Gastroesophageal sphincter (tissue), 4 donors: ENCODE measurements around the gene NTMT1. TPM values are rescaled to one million over a fixed set of nuclear protein-coding genes. Genes with fewer than 3 reads are reported as not detected.
A peak's percentile ranks its signal among the peaks of the same experiment; 100 is the strongest.

Source experiments
- ATAC-seq: fragments of 150-250 bp; one replicate; pipeline ENCODE4 v1.9.1; 2016; ENCODE audit warnings: mild to moderate bottlenecking, moderate library complexity
- H3K27ac ChIP-seq, 4 donors: fragments of 200-600 bp; sonication (generic) in 3 of 4; 1 replicate in 3 of 4; 2 replicates in 1 of 4; pipeline ENCODE4 v1.5.1; 2016 to 2019
- H3K27me3 ChIP-seq: fragments of 200-600 bp; sonication (generic); one replicate; pipeline ENCODE4 v1.5.1; 2019
- H3K36me3 ChIP-seq, 2 donors: fragments of 200-600 bp; sonication (generic); one replicate each; pipeline ENCODE4 v1.5.1; 2019; ENCODE audit warnings: control low read depth in 1 of 2
- H3K4me1 ChIP-seq, 3 donors: fragments of 200-600 bp; sonication (generic); 1 replicate in 2 of 3; 2 replicates in 1 of 3; pipeline ENCODE4 v1.5.1; 2016 to 2019; ENCODE audit warnings: control low read depth in 2 of 3
- H3K4me3 ChIP-seq, 2 donors: fragments of 200-600 bp; sonication (generic); one replicate each; pipeline ENCODE4 v1.5.1; 2019; ENCODE audit warnings: mild to moderate bottlenecking in 1 of 2, moderate library complexity in 1 of 2
- H3K9me3 ChIP-seq, 3 donors: fragments of 200-600 bp; sonication (generic); one replicate each; pipeline ENCODE4 v1.5.1; 2017 to 2019; ENCODE audit warnings: control low read depth in 2 of 3
- EP300 ChIP-seq: sonication (generic); formaldehyde crosslinking; IDR thresholded peaks from one replicate; pipeline ENCODE4 v1.6.1; 2017; ENCODE audit warnings: antibody characterized with exemption, mild to moderate bottlenecking
- POLR2A ChIP-seq, 2 donors: fragments of 450-650 bp; IDR thresholded peaks; one replicate each; pipeline ENCODE4 v1.6.1; 2017; ENCODE audit warnings: antibody characterized with exemption in 2 of 2, mild to moderate bottlenecking in 2 of 2, moderate library complexity in 1 of 2
- POLR2AphosphoS5 ChIP-seq: sonication (generic); formaldehyde crosslinking; IDR thresholded peaks from one replicate; pipeline ENCODE4 v1.6.1; 2017; ENCODE audit warnings: antibody characterized with exemption
- WGBS, 2 donors: methylation state at CpG; one replicate each; pipeline ENCODE4 v1.1.5; 2018; ENCODE audit warnings: low coverage in 1 of 2; 5-methylcytosine and 5-hydroxymethylcytosine counted together
- total RNA-seq, 4 donors: library from RNA; depleted of rRNA; stranded (reverse); fragments of >200 nt; gene quantifications; one replicate each; pipeline ENCODE4 v1.1.0, GENCODE V29; 2016
- TF ChIP-seq, protein P1 (sequence below), 4 experiments: fragments of 200-600 bp in 2 of 4; fragments of 450-650 bp in 2 of 4; sonication (generic) in 1 of 4; IDR thresholded peaks; one replicate each; pipeline ENCODE4 v1.5.1; 2017 to 2019; ENCODE audit warnings: antibody characterized with exemption in 4 of 4, mild to moderate bottlenecking in 2 of 4, moderate library complexity in 2 of 4

The NTMT1 gene
- total RNA-seq, 4 donors from 2014 or later = 12.8 to 24.0 (median 21.8) TPM

DNA sequence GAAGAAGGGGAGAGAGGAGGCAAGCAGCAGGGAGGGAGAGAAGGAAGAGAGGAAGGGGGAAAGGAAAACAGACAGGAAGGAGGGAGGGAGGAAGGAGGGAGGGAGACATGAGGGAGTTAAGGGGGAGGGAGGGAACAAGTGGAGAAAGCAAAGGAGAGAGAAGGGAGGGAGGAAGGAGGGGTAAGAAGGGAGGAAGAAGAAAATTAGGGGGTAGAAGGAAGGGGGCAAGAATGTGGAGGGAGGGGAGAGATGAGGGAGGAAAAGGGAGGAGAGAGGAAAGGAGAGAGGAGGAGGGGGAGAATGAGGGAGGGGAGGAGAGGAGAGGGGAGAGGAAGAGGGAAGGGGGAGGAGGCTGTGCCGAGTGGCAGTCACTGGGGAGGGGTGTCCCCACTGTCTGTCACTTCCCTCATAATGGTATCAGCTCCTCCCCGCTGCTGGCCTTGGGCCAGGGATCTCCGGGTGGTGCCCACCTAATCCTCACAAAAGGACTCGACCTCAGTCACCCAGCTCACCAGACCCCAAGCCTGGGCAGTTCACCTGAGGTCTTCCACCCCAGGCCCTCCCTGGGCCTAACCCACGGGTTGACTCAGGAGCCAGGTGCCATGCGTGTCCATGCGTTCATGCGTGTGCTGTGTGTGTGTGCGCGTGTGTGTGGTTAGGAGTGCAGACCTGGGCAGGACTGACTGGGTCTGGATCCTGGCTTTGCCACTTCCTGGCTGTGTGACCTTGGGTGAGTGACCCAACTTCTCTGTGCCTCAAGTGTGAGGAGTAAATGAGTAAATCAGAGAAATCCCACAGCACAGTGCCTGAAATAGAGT lies 23.2 kb upstream of the NTMT1 start:
- Histone ChIP-seq H3K36me3 (no peaks in the 10 kb centered on the region), H3K4me1 (peaks cover 0 to 24% (median 11%) of the 10 kb centered on the region in 3 donors), H3K4me3 (no peak overlapping the region), H3K27ac (no peak overlapping the region), H3K9me3 (no peaks in the 10 kb centered on the region), H3K27me3 (no peaks in the 10 kb centered on the region)
- TF ChIP-seq EP300 = no peak
- TF ChIP-seq, protein P1, sequence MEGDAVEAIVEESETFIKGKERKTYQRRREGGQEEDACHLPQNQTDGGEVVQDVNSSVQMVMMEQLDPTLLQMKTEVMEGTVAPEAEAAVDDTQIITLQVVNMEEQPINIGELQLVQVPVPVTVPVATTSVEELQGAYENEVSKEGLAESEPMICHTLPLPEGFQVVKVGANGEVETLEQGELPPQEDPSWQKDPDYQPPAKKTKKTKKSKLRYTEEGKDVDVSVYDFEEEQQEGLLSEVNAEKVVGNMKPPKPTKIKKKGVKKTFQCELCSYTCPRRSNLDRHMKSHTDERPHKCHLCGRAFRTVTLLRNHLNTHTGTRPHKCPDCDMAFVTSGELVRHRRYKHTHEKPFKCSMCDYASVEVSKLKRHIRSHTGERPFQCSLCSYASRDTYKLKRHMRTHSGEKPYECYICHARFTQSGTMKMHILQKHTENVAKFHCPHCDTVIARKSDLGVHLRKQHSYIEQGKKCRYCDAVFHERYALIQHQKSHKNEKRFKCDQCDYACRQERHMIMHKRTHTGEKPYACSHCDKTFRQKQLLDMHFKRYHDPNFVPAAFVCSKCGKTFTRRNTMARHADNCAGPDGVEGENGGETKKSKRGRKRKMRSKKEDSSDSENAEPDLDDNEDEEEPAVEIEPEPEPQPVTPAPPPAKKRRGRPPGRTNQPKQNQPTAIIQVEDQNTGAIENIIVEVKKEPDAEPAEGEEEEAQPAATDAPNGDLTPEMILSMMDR (IDR thresholded peaks at IDR 0.05) = no peak
- TF ChIP-seq POLR2AphosphoS5 = no peak
- no peak for TF ChIP-seq POLR2A (IDR thresholded peaks at IDR 0.05)
- 14 to 26% methylated on average over 2 to 3 of the region's 10 CpGs for WGBS, 2 donors
- ATAC-seq = no peak

DNA sequence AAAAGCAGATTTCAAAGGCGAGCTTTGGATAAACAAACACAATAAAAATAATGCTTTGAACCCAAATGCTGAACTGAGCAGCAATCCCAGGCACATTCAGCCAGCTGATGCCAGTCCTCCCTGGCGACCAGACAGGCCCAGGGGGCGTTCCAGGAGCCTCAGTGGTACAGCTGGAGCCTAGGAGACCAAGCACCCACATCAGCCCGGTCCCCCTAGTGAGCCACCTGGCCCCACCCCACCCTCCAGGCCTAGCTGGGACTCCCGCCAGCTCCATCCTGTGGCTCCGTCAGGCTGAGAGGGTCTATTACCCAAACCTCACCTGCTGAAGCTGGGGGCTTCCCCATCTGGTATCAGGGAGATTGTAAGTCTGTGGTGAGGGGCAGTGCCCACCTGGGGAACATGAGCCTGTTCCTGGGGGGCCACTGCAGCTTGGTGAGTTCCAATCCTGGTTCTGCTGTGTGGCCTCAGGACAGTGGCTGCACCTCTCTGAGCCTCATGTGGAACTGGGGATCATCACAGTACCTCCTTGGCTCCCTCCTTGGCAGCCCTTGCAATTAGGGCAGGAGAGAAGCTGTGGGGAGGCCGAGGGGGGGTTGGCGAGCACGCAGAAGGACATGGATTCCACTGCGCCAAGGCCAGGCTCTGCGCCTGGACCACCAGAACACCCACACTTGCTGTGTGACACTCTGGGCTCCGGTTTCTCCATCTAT lies 21.8 kb upstream of the NTMT1 start:
- ATAC-seq = no peak
- H3K27ac ChIP-seq = no peak overlapping the region
- 68 to 80% methylated on average over 1 to 3 of the region's 12 CpGs for WGBS, 2 donors

DNA sequence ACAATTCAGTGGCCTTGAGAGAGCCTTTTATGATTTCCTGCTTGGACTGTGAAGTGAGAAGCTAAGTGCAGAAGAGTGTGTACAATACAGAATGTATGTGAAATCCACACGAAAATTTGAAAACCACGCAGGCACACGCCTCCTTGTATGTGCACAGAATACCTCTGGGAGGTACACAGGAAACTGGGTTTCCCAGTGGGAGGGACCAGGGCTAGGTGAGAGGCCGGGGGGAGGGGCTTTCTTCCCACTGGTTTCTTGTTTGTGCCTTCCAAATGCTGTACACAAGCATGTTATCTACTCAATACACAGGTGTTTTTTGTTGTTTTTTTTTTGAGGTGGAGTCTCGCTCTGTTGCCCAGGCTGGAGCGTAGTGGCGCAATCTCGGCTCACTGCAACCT lies 21.2 kb upstream of the NTMT1 start:
- 64 to 81% methylated on average over 4 to 8 of the region's 8 CpGs for WGBS, 2 donors
- no peak for TF ChIP-seq POLR2A (IDR thresholded peaks at IDR 0.05)
- TF ChIP-seq, protein P1 (IDR thresholded peaks at IDR 0.05) = no peak
- TF ChIP-seq EP300 = no peak
- no peaks in the 10 kb centered on the region for H3K36me3 ChIP-seq
- H3K27ac ChIP-seq = no peak overlapping the region
- H3K9me3 ChIP-seq = no peaks in the 10 kb centered on the region
- H3K27me3 ChIP-seq = no peaks in the 10 kb centered on the region
- ATAC-seq = no peak
- H3K4me3 ChIP-seq = no peak overlapping the region
- peaks cover 0 to 36% (median 25%) of the 10 kb centered on the region in 3 donors for H3K4me1 ChIP-seq

More for the DNA sequence above, 21.8 kb upstream of the NTMT1 start:
- TF ChIP-seq, protein P1 (IDR thresholded peaks at IDR 0.05) = no peak
- no peak for TF ChIP-seq POLR2AphosphoS5
- TF ChIP-seq EP300 = no peak
- TF ChIP-seq POLR2A (IDR thresholded peaks at IDR 0.05) = no peak
- H3K27me3 ChIP-seq = no peaks in the 10 kb centered on the region
- H3K9me3 ChIP-seq = no peaks in the 10 kb centered on the region
- H3K4me3 ChIP-seq = no peak overlapping the region
- H3K36me3 ChIP-seq = no peaks in the 10 kb centered on the region
- peaks cover 0 to 30% (median 19%) of the 10 kb centered on the region in 3 donors for H3K4me1 ChIP-seq

DNA sequence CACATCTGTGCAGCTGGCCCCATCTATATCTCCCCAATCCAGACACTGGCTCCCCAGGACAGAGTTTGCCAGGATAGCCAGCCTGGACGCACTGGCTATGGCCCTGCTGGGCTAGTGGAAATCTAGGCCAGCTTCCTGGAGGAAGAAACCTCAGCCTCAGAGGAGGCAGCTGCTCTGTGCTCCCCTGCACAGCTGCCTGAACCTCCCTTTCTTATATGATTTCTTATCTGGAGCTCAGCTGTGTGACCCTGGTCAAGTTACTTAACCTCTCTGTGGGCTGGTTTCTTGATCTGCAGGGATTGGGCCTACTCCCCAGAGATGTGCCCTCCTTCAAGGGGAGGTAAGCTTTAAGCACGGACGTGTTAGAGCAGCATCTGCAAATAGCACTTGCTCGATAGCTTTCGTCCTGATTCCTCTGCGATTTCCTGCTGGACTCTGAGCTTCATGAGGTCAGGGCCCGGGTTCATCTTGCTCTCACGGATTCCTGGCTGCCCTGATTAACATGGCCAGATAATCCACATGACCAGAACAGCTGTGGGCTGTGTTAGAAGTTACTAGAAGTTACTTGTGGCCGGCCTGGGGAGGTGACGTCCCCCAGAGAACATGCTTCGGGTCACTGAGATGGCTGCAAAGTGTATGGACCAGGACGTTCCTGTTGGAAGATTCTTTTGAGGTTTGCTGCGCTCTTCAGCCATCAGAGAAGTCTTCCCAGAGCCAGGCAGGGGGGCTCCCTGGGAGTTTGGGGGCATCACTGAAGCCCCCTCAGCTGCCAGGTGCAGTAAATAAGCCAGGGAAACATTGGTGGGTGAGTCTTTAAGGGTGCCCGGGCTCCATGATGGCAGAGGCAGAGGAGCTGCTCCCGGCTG lies 19.6 kb upstream of the NTMT1 start:
- 34 to 57% methylated on average over 5 to 7 of the region's 15 CpGs for WGBS, 2 donors
- ATAC-seq = no peak

More for the DNA sequence above, 19.6 kb upstream of the NTMT1 start:
- Histone ChIP-seq H3K4me3 (no peak overlapping the region), H3K9me3 (no peaks in the 10 kb centered on the region), H3K36me3 (no peaks in the 10 kb centered on the region), H3K4me1 (peaks cover 0 to 51% (median 33%) of the 10 kb centered on the region in 3 donors), H3K27ac (peak overlapping the region in 3 of 4 donors; percentile 89 to 91 (median 89)), H3K27me3 (no peaks in the 10 kb centered on the region)
- TF ChIP-seq, protein P1 (IDR thresholded peaks at IDR 0.05) = no peak
- TF ChIP-seq EP300 (no peak), POLR2A (IDR thresholded peaks at IDR 0.05) (no peak), POLR2AphosphoS5 (no peak)
